ENCODE measurements around the gene ECM1. TPM values are rescaled to one million over a fixed set of nuclear protein-coding genes. Genes with fewer than 3 reads are reported as not detected.

The ECM1 gene
- polyA plus RNA-seq, 1 donor (not counting 4 experiments of a cell fraction or from before 2014, with no cell fraction given) = 23.6 TPM

DNA sequence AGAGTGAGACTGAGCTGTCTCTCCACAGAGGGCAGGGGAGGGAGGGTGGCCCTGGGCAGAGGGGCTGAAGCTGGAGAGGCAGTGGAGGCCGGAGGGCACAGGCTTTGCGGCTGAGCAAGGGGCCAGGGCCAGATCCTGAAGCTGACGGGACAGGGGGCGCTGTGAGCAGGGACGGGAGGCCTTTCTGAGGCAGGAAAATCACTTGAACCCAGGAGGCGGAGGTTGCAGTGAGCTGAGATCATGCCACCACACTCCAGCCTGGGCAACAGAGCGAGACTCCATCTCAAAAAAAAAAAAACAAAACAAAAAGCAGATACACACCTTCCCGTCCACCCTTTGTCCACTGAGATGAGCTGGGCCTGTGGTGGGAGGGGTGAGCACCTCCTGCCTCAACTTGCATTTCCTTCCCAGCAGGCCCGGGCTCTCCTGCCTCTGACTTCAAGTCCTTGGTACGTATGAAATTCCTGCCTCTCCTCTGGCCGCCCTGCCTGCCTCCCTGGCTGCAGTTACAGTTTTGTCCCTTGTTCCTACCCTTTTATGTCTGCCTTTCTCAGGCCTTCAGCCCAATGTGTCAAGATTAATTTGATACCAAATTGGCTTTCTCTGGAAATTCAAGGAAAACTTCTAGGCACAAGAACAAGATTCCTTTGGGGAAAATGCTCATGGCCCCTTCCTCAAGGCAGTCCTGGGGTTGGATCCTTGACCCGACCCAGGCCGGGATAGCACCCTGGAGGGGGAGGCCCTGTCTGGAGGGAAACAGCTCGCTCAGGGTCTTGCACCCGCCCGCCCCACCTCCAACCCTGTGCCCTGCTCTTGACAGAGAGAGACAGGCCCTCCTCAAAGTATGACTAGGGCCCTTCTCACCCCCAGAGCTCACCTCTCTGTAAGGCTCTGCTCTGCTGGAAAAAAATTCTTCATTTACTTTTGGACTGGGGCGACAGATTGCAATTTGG lies 30.1 kb downstream of the ECM1 start:
- dilution Hi-C loops (cut with MboI; ENCODE audit: extremely low pct_ligation_motif_present, low sequenced_read_pairs) = no loop called here
- Histone ChIP-seq H2AFZ (ENCODE audit: control insufficient read depth, low read length) (peak overlapping the region; percentile 72), H3K79me2 (ENCODE audit: control insufficient read depth, insufficient read depth, low read length) (no peaks in the 10 kb centered on the region), H3K9me1 (ENCODE audit: control insufficient read depth, extremely low read depth, insufficient read depth, low read length) (no peaks in the 10 kb centered on the region), H3K4me3 (ENCODE audit: control insufficient read depth in 2 of 3, extremely low read depth in 1 of 3, insufficient read depth in 2 of 3, low read depth in 1 of 3, low read length in 3 of 3) (peak overlapping the region in 1 of 3 experiments; percentile 27), H4K20me1 (ENCODE audit: control insufficient read depth, extremely low read depth, insufficient read depth, low read length) (no peaks in the 10 kb centered on the region), H3K27ac (ENCODE audit: control insufficient read depth, insufficient read depth, low read length) (peak overlapping the region; percentile 78), H3K9ac (ENCODE audit: control insufficient read depth, extremely low read depth, insufficient read depth, low read length) (peak overlapping the region; percentile 67), H3K4me2 (ENCODE audit: control insufficient read depth, extremely low read depth, insufficient read depth, low read depth, low read length) (peak overlapping the region; percentile 79), H3K36me3 (ENCODE audit: control insufficient read depth in 2 of 2, extremely low read depth in 1 of 2, insufficient read depth in 2 of 2, low read length in 2 of 2) (no peaks in the 10 kb centered on the region), H3K27me3 (ENCODE audit: control insufficient read depth, extremely low read depth, insufficient read depth, low read length) (no peaks in the 10 kb centered on the region), H3K4me1 (ENCODE audit: control insufficient read depth, extremely low read depth, insufficient read depth, low read length) (peaks cover 37% of the 10 kb centered on the region), H3K9me3 (ENCODE audit: control insufficient read depth, low read depth, low read length) (no peaks in the 10 kb centered on the region)
- FAIRE-seq (peak; percentile 26), DNase-seq (ENCODE audit: low read depth, low spot score) (no peak)
- TF ChIP-seq, protein P1, sequence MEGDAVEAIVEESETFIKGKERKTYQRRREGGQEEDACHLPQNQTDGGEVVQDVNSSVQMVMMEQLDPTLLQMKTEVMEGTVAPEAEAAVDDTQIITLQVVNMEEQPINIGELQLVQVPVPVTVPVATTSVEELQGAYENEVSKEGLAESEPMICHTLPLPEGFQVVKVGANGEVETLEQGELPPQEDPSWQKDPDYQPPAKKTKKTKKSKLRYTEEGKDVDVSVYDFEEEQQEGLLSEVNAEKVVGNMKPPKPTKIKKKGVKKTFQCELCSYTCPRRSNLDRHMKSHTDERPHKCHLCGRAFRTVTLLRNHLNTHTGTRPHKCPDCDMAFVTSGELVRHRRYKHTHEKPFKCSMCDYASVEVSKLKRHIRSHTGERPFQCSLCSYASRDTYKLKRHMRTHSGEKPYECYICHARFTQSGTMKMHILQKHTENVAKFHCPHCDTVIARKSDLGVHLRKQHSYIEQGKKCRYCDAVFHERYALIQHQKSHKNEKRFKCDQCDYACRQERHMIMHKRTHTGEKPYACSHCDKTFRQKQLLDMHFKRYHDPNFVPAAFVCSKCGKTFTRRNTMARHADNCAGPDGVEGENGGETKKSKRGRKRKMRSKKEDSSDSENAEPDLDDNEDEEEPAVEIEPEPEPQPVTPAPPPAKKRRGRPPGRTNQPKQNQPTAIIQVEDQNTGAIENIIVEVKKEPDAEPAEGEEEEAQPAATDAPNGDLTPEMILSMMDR (optimal IDR thresholded peaks at IDR 0.05 in 1 of 3, IDR thresholded peaks at IDR 0.05 in 1 of 3, conservative IDR thresholded peaks at IDR 0.05 in 1 of 3; ENCODE audit: extremely low read depth in 1 of 3, insufficient read depth in 2 of 3, low read length in 3 of 3) = peak in 2 of 3 experiments; percentile 18 to 46
- no peak for TF ChIP-seq EZH2 (IDR thresholded peaks at IDR 0.05; ENCODE audit: low read length)

DNA sequence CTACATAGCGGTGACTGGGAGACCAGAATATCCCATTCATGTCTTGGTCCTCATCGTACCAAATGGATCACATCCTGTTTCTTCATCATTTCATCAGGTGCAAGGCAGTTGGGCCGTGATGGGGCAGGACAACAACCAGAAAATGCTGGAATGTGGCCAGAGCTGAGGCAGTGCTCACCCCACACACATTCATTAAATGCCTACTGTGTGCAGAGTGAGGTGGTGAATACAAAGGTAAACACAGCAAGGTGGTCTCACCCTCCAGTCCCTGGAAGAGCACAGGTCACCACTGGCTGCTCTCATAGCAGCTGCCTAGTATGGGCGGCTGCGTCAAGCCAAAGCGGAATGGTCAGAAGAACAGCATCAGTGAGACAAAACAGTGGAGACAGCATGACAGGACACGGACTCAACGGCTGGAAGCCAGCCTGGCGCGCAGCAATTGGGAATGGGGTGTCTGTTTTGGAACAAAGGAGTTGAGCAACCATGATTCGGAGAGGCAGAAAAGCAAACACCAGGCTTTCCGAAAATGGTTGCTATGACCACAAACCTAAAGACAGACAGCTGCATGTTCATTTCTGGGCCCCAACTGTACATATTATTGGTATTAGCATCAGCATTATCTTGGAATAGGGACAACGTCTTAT lies 35.7 kb downstream of the ECM1 start:
- H3K9me1 ChIP-seq (ENCODE audit: control insufficient read depth, extremely low read depth, insufficient read depth, low read length) = no peaks in the 10 kb centered on the region
- peaks cover 8% of the 10 kb centered on the region for H3K4me1 ChIP-seq (ENCODE audit: control insufficient read depth, extremely low read depth, insufficient read depth, low read length)
- H2AFZ ChIP-seq (ENCODE audit: control insufficient read depth, low read length) = no peak overlapping the region
- no peaks in the 10 kb centered on the region for H3K36me3 ChIP-seq (ENCODE audit: control insufficient read depth in 2 of 2, extremely low read depth in 1 of 2, insufficient read depth in 2 of 2, low read length in 2 of 2)
- no peaks in the 10 kb centered on the region for H3K9me3 ChIP-seq (ENCODE audit: control insufficient read depth, low read depth, low read length)
- FAIRE-seq (no peak), DNase-seq (ENCODE audit: low read depth, low spot score) (no peak)
- H3K9ac ChIP-seq (ENCODE audit: control insufficient read depth, extremely low read depth, insufficient read depth, low read length) = no peak overlapping the region
- H3K4me2 ChIP-seq (ENCODE audit: control insufficient read depth, extremely low read depth, insufficient read depth, low read depth, low read length) = no peak overlapping the region
- dilution Hi-C loops (cut with MboI; ENCODE audit: extremely low pct_ligation_motif_present, low sequenced_read_pairs) = no loop called here
- no peaks in the 10 kb centered on the region for H4K20me1 ChIP-seq (ENCODE audit: control insufficient read depth, extremely low read depth, insufficient read depth, low read length)
- no peaks in the 10 kb centered on the region for H3K79me2 ChIP-seq (ENCODE audit: control insufficient read depth, insufficient read depth, low read length)
- H3K27me3 ChIP-seq (ENCODE audit: control insufficient read depth, extremely low read depth, insufficient read depth, low read length) = no peaks in the 10 kb centered on the region
- H3K4me3 ChIP-seq (ENCODE audit: control insufficient read depth in 2 of 3, extremely low read depth in 1 of 3, insufficient read depth in 2 of 3, low read depth in 1 of 3, low read length in 3 of 3) = no peak overlapping the region
- TF ChIP-seq, protein P1 (optimal IDR thresholded peaks at IDR 0.05 in 1 of 3, IDR thresholded peaks at IDR 0.05 in 1 of 3, conservative IDR thresholded peaks at IDR 0.05 in 1 of 3; ENCODE audit: extremely low read depth in 1 of 3, insufficient read depth in 2 of 3, low read length in 3 of 3) = no peak
- TF ChIP-seq EZH2 (IDR thresholded peaks at IDR 0.05; ENCODE audit: low read length) = no peak
- no peak overlapping the region for H3K27ac ChIP-seq (ENCODE audit: control insufficient read depth, insufficient read depth, low read length)

Data from keratinocyte (primary cell).